Neuronal stem cell (in vitro differentiated cells): ENCODE measurements around the gene NAT16.

Source experiments
- DNase-seq: peaks from one replicate; pipeline ENCODE4 v3.0.0-alpha.2; 2013; ENCODE audit warnings: low spot score
- H2AFZ ChIP-seq: one replicate; pipeline ENCODE4 v1.6.1; 2013; ENCODE audit warnings: mild to moderate bottlenecking, low read length, inconsistent platforms
- H2AK5ac ChIP-seq: 2 replicates; pipeline ENCODE4 v1.6.1; 2013; ENCODE audit warnings: low read depth, mild to moderate bottlenecking, inconsistent platforms, low read length, moderate library complexity, mixed read lengths
- H2BK120ac ChIP-seq: 2 replicates; pipeline ENCODE4 v1.6.1; 2013; ENCODE audit warnings: low read depth, mild to moderate bottlenecking, inconsistent platforms, low read length, moderate library complexity, mixed read lengths
- H2BK12ac ChIP-seq: one replicate; pipeline ENCODE4 v1.6.1; 2013; ENCODE audit warnings: low read length, inconsistent platforms
- H2BK15ac ChIP-seq: 2 replicates; pipeline ENCODE4 v1.6.1; 2013; ENCODE audit warnings: mild to moderate bottlenecking, low read length, inconsistent platforms, mixed read lengths
- H2BK5ac ChIP-seq: one replicate; pipeline ENCODE4 v1.6.1; 2013; ENCODE audit warnings: inconsistent platforms, mild to moderate bottlenecking, low read length, moderate library complexity
- H3K14ac ChIP-seq: one replicate; pipeline ENCODE4 v1.6.1; 2013; ENCODE audit warnings: low read length, inconsistent platforms
- H3K18ac ChIP-seq: 2 replicates; pipeline ENCODE4 v1.6.1; 2013; ENCODE audit warnings: low read length, inconsistent platforms
- H3K23ac ChIP-seq: 2 replicates; pipeline ENCODE4 v1.6.1; 2013; ENCODE audit warnings: low read depth, mild to moderate bottlenecking, mixed read lengths, low read length, inconsistent platforms; ENCODE audit not compliant: poor library complexity
- H3K27ac ChIP-seq: replicated peaks from 3 replicates; pipeline ENCODE4 v1.5.1; 2013; ENCODE audit warnings: low read length, inconsistent platforms
- H3K27me3 ChIP-seq, 3 experiments: 2 replicates each; pipeline ENCODE4 v1.6.1; 2013; ENCODE audit warnings: low read length in 3 of 3, mild to moderate bottlenecking in 2 of 3, inconsistent platforms in 1 of 3, low read depth in 1 of 3, mixed read lengths in 1 of 3, moderate library complexity in 1 of 3; ENCODE audit not compliant: control insufficient read depth in 3 of 3, insufficient read depth in 3 of 3
- H3K36me3 ChIP-seq, 2 donors: replicated peaks in 1 of 2; 2 replicates each; pipeline ENCODE4 v1.6.1; 2013; ENCODE audit warnings: low read length in 2 of 2; ENCODE audit not compliant: control insufficient read depth in 2 of 2, insufficient read depth in 2 of 2
- H3K4ac ChIP-seq: 2 replicates; pipeline ENCODE4 v1.6.1; 2013; ENCODE audit warnings: inconsistent platforms, mild to moderate bottlenecking, low read length, moderate library complexity
- H3K4me1 ChIP-seq, 2 donors: 1 replicate in 1 of 2; 2 replicates in 1 of 2; pipeline ENCODE4 v1.6.1; 2013; ENCODE audit warnings: low read length in 2 of 2, low read depth in 1 of 2; ENCODE audit not compliant: control insufficient read depth in 2 of 2, insufficient read depth in 1 of 2
- H3K4me2 ChIP-seq: one replicate; pipeline ENCODE4 v1.6.1; 2013; ENCODE audit warnings: mild to moderate bottlenecking, low read length, inconsistent platforms; ENCODE audit not compliant: insufficient read depth, poor library complexity, severe bottlenecking
- H3K4me3 ChIP-seq, 2 donors: 2 replicates each; pipeline ENCODE4 v1.5.1; 2013; ENCODE audit warnings: low read length in 2 of 2, mild to moderate bottlenecking in 2 of 2, inconsistent platforms in 1 of 2, moderate library complexity in 1 of 2
- H3K79me1 ChIP-seq: one replicate; pipeline ENCODE4 v1.6.1; 2013; ENCODE audit warnings: low read depth, mild to moderate bottlenecking, inconsistent platforms, low read length, moderate library complexity
- H3K9ac ChIP-seq: one replicate; pipeline ENCODE4 v1.6.1; 2013; ENCODE audit warnings: mild to moderate bottlenecking, low read depth, low read length, inconsistent platforms; ENCODE audit not compliant: poor library complexity
- H3K9me3 ChIP-seq, 2 donors: replicated peaks in 1 of 2; 2 replicates each; pipeline versions ENCODE3 to v1.6.1; 2013; ENCODE audit warnings: low read length in 2 of 2, mild to moderate bottlenecking in 2 of 2, inconsistent platforms in 1 of 2, low read depth in 1 of 2, mixed read lengths in 1 of 2, moderate library complexity in 1 of 2; ENCODE audit not compliant: control insufficient read depth in 2 of 2, insufficient read depth in 1 of 2
- H4K8ac ChIP-seq: one replicate; pipeline ENCODE4 v1.6.1; 2013; ENCODE audit warnings: low read depth, mild to moderate bottlenecking, inconsistent platforms, low read length, moderate library complexity
- H4K91ac ChIP-seq: one replicate; pipeline ENCODE4 v1.6.1; 2013; ENCODE audit warnings: low read length, low read depth, mild to moderate bottlenecking, inconsistent platforms; ENCODE audit not compliant: poor library complexity
- WGBS, 2 donors: extraction: QIAGEN DNeasy Blood & Tissue Kit; methylation state at CpG; one replicate each; pipeline ENCODE4 v1.1.7; 2013; ENCODE audit warnings: missing lambda C conversion rate in 2 of 2, mixed read lengths in 1 of 2; ENCODE audit not compliant: insufficient read length in 2 of 2, insufficient replicate concordance in 1 of 2; ENCODE audit errors: extremely low coverage in 2 of 2; 5-methylcytosine and 5-hydroxymethylcytosine counted together

Gene NAT16

GRCh38 chr7:101179713-101180112 lies 380 bp downstream of the NAT16 start:
- H3K27ac ChIP-seq = no peak overlapping the region
- H3K23ac ChIP-seq = peak overlapping the region; percentile 96
- H3K79me1 ChIP-seq = no peaks in the 10 kb centered on the region

GRCh38 chr7:101179117-101179516 lies 976 bp downstream of the NAT16 start:
- Histone ChIP-seq H4K8ac (no peak overlapping the region), H3K9me3 (peaks cover under 1 to 6% of the 10 kb centered on the region in 2 donors), H3K23ac (no peak overlapping the region), H2AK5ac (no peak overlapping the region), H3K27me3 (peaks cover 15 to 51% (median 49%) of the 10 kb centered on the region in 3 experiments), H2BK120ac (no peak overlapping the region), H2BK15ac (no peak overlapping the region), H2BK5ac (no peak overlapping the region), H3K36me3 (no peaks in the 10 kb centered on the region), H3K27ac (no peak overlapping the region), H4K91ac (no peak overlapping the region), H3K4me1 (peaks cover 0 to 9% of the 10 kb centered on the region in 2 donors), H3K9ac (no peak overlapping the region), H3K4me2 (peak overlapping the region; percentile 94), H3K14ac (no peak overlapping the region), H3K79me1 (no peaks in the 10 kb centered on the region), H2BK12ac (no peak overlapping the region), H3K18ac (no peak overlapping the region), H2AFZ (peak overlapping the region; percentile 97), H3K4me3 (peak overlapping the region; percentile 53 to 71), H3K4ac (no peak overlapping the region)
- WGBS, 2 donors = no CpG with 5 or more reads among the region's 20 CpGs
- DNase-seq = no peak

More at GRCh38 chr7:101179713-101180112, 380 bp downstream of the NAT16 start:
- peak overlapping the region; percentile 37 for H3K4ac ChIP-seq
- DNase-seq = no peak
- peak overlapping the region; percentile 53 to 78 for H3K4me3 ChIP-seq
- H2BK120ac ChIP-seq = peak overlapping the region; percentile 81
- WGBS, 2 donors = no CpG with 5 or more reads among the region's 27 CpGs
- H3K9me3 ChIP-seq = peaks cover 0 to 6% of the 10 kb centered on the region in 2 donors
- peak overlapping the region; percentile 93 for H3K18ac ChIP-seq
- H3K36me3 ChIP-seq = no peaks in the 10 kb centered on the region
- peak overlapping the region; percentile 81 for H2AK5ac ChIP-seq
- no peak overlapping the region for H4K8ac ChIP-seq
- H2BK15ac ChIP-seq = peak overlapping the region; percentile 96
- peaks cover 9 to 45% (median 43%) of the 10 kb centered on the region in 3 experiments for H3K27me3 ChIP-seq
- H3K4me2 ChIP-seq = peak overlapping the region; percentile 94
- H2BK5ac ChIP-seq = peak overlapping the region; percentile 4
- no peak overlapping the region for H2BK12ac ChIP-seq
- H2AFZ ChIP-seq = peak overlapping the region; percentile 97
- peak overlapping the region; percentile 47 for H3K14ac ChIP-seq
- peak overlapping the region; percentile 78 for H3K9ac ChIP-seq
- no peak overlapping the region for H4K91ac ChIP-seq
- peaks cover 0 to 4% of the 10 kb centered on the region in 2 donors for H3K4me1 ChIP-seq

GRCh38 chr7:101177644-101178043 lies 2.4 kb downstream of the NAT16 start:
- no peaks in the 10 kb centered on the region for H3K36me3 ChIP-seq
- H3K14ac ChIP-seq = no peak overlapping the region
- H3K4me3 ChIP-seq = no peak overlapping the region
- no peak overlapping the region for H3K4ac ChIP-seq
- H2AFZ ChIP-seq = no peak overlapping the region
- no peaks in the 10 kb centered on the region for H3K79me1 ChIP-seq
- H2BK5ac ChIP-seq = no peak overlapping the region
- no peak for DNase-seq
- H2BK120ac ChIP-seq = no peak overlapping the region
- no peak overlapping the region for H3K9ac ChIP-seq
- H2BK12ac ChIP-seq = no peak overlapping the region
- peaks cover 3 to 6% of the 10 kb centered on the region in 2 donors for H3K9me3 ChIP-seq
- peak overlapping the region; percentile 93 for H2BK15ac ChIP-seq
- no peak overlapping the region for H4K91ac ChIP-seq
- peak overlapping the region; percentile 44 for H3K18ac ChIP-seq
- H4K8ac ChIP-seq = no peak overlapping the region
- H3K4me1 ChIP-seq = peaks cover 8 to 17% of the 10 kb centered on the region in 2 donors
- no peak overlapping the region for H3K27ac ChIP-seq
- peak overlapping the region; percentile 91 for H2AK5ac ChIP-seq
- no peak overlapping the region for H3K23ac ChIP-seq
- WGBS, 2 donors = no CpG with 5 or more reads among the region's 2 CpGs
- H3K4me2 ChIP-seq = no peak overlapping the region
- H3K27me3 ChIP-seq = peaks cover 29 to 65% (median 64%) of the 10 kb centered on the region in 3 experiments

GRCh38 chr7:101175664-101176063 lies 4.4 kb downstream of the NAT16 start:
- H3K4me1 ChIP-seq = peaks cover 24 to 26% of the 10 kb centered on the region in 2 donors
- peaks cover 3 to 5% of the 10 kb centered on the region in 2 donors for H3K9me3 ChIP-seq
- no peak overlapping the region for H2AK5ac ChIP-seq
- no peak overlapping the region for H3K9ac ChIP-seq
- H3K79me1 ChIP-seq = no peaks in the 10 kb centered on the region
- no peak overlapping the region for H3K27ac ChIP-seq
- no peak overlapping the region for H3K14ac ChIP-seq
- H2BK12ac ChIP-seq = no peak overlapping the region
- no peak overlapping the region for H4K91ac ChIP-seq
- no peak overlapping the region for H3K23ac ChIP-seq
- no peak for DNase-seq
- H3K36me3 ChIP-seq = no peaks in the 10 kb centered on the region
- H3K4me2 ChIP-seq = no peak overlapping the region
- H2BK120ac ChIP-seq = no peak overlapping the region
- no peak overlapping the region for H3K18ac ChIP-seq
- no peak overlapping the region for H2BK5ac ChIP-seq
- peaks cover 46 to 82% (median 80%) of the 10 kb centered on the region in 3 experiments for H3K27me3 ChIP-seq
- no peak overlapping the region for H4K8ac ChIP-seq
- no peak overlapping the region for H2AFZ ChIP-seq
- H3K4me3 ChIP-seq = no peak overlapping the region
- no peak overlapping the region for H2BK15ac ChIP-seq
- no peak overlapping the region for H3K4ac ChIP-seq
- no CpG with 5 or more reads among the region's 3 CpGs for WGBS, 2 donors
